ENCODE data around the gene RAI1.

Gene RAI1

DNA sequence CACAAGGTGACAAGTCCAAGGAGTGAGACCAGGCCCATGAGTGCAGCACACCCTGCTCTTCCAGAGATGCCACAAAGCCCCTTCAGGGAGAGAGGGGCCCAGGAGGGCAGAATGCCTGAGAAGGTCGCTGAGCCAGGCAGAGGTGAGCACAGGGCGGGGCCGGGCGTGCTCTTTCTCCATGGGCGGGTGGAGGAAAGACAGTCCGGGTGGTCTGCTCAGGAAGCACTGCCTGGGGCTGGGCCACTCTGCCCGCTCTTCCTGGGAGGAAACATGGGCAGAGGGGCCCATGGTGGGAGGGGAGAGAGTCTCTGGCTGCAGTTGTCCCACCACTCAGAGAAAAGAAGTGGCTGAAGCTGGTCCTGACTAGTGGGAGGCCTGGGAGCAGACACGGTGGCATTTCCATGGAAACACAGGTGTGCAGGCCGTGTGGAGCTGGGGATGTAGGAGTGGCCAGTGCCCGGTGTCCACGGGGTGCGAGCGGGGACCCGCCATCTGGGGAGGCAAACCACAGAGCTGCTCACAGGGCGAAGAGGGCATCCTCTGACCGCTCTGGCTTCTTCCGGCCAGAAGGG is 165.9 kb downstream of the RAI1 start:
- TF ChIP-seq, protein P1, sequence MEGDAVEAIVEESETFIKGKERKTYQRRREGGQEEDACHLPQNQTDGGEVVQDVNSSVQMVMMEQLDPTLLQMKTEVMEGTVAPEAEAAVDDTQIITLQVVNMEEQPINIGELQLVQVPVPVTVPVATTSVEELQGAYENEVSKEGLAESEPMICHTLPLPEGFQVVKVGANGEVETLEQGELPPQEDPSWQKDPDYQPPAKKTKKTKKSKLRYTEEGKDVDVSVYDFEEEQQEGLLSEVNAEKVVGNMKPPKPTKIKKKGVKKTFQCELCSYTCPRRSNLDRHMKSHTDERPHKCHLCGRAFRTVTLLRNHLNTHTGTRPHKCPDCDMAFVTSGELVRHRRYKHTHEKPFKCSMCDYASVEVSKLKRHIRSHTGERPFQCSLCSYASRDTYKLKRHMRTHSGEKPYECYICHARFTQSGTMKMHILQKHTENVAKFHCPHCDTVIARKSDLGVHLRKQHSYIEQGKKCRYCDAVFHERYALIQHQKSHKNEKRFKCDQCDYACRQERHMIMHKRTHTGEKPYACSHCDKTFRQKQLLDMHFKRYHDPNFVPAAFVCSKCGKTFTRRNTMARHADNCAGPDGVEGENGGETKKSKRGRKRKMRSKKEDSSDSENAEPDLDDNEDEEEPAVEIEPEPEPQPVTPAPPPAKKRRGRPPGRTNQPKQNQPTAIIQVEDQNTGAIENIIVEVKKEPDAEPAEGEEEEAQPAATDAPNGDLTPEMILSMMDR (IDR thresholded peaks at IDR 0.05), result no peak
- DNase-seq, result no peak
- intact Hi-C loops (cut with DNase I; ENCODE audit: low total_unique reads), result no loop called here
- H3K4me1 ChIP-seq, result peaks cover 10 to 40% (median 33%) of the 10 kb centered on the region in 4 donors
- H3K36me3 ChIP-seq, result peaks cover 0 to 25% (median 18%) of the 10 kb centered on the region in 3 donors
- H3K4me3 ChIP-seq, result no peak overlapping the region
- no peaks in the 10 kb centered on the region for H3K9me3 ChIP-seq
- H3K27me3 ChIP-seq, result no peaks in the 10 kb centered on the region
- H3K27ac ChIP-seq, result peak overlapping the region; percentile 20 to 75

DNA sequence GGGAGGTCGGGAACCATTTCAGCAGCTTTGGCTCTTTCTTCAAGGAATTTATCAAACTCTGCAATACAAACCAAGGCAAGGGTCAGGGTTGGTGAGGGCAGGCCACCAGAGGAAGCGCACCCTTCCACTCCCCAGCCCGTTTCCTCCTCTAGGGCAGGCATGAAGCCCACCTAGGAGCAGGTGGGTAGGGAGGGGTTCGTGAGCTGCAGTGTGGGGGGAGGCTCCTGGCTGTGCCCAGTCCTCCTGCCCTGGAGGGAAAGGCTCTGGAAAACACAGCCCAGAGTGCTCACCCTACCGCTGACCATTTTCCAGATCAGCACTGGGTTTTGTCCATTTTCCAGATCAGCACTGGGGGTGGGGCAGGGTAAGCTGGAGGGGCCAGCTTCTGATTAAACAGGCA is 166.5 kb downstream of the RAI1 start:
- no peaks in the 10 kb centered on the region for H3K9me3 ChIP-seq
- H3K4me3 ChIP-seq, result no peak overlapping the region
- H3K27me3 ChIP-seq, result no peaks in the 10 kb centered on the region
- peaks cover 0 to 29% (median 18%) of the 10 kb centered on the region in 3 donors for H3K36me3 ChIP-seq
- intact Hi-C loops (cut with DNase I; ENCODE audit: low total_unique reads), result no loop called here
- TF ChIP-seq, protein P1 (IDR thresholded peaks at IDR 0.05), result no peak
- DNase-seq, result no peak
- H3K27ac ChIP-seq, result peak overlapping the region; percentile 75 to 79
- H3K4me1 ChIP-seq, result peaks cover 10 to 35% (median 30%) of the 10 kb centered on the region in 4 donors

DNA sequence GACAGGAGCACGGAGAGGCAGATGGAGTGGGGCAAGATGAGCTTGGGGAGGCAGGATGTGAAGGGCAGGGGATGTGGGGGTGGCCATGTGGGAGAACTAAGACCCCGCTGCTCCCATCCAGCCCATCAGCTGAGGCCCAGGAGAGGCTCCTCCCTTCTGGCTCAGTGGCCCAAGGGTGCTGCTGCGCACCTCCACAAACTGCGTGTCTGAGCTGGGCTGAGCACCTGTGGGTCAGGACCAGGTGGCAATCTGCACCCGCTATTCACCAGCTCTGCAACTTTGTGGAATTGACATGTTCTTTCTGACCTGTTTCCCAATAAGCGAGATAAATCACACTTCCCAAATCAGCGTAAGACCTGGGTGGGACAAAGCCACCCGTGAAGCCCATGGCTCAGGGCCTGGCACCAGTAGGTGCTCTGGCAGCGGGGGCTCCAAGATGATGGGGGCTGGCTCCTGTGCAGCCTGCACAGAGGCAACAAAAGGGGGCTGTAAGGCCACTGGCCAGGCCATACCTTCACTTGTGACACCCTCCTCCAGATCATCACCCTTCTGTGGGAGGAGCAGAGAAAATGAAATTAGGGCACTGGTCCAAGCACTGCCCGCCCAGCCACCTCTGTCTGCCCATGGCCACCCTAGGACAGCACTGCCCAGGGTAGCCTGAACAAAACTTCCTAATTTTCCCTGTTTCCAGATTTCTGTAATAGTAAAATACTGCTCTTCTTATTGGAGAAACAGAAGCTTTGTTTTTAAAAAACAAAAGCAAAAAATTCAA is 167.2 kb downstream of the RAI1 start:
- H3K4me3 ChIP-seq, result no peak overlapping the region
- no peaks in the 10 kb centered on the region for H3K9me3 ChIP-seq
- intact Hi-C loops (cut with DNase I; ENCODE audit: low total_unique reads), result no loop called here
- peaks cover 0 to 29% (median 18%) of the 10 kb centered on the region in 3 donors for H3K36me3 ChIP-seq
- DNase-seq, result no peak
- H3K27me3 ChIP-seq, result no peaks in the 10 kb centered on the region
- TF ChIP-seq, protein P1 (IDR thresholded peaks at IDR 0.05), result no peak
- peak overlapping the region; percentile 75 to 79 for H3K27ac ChIP-seq
- peaks cover 10 to 42% (median 37%) of the 10 kb centered on the region in 4 donors for H3K4me1 ChIP-seq

DNA sequence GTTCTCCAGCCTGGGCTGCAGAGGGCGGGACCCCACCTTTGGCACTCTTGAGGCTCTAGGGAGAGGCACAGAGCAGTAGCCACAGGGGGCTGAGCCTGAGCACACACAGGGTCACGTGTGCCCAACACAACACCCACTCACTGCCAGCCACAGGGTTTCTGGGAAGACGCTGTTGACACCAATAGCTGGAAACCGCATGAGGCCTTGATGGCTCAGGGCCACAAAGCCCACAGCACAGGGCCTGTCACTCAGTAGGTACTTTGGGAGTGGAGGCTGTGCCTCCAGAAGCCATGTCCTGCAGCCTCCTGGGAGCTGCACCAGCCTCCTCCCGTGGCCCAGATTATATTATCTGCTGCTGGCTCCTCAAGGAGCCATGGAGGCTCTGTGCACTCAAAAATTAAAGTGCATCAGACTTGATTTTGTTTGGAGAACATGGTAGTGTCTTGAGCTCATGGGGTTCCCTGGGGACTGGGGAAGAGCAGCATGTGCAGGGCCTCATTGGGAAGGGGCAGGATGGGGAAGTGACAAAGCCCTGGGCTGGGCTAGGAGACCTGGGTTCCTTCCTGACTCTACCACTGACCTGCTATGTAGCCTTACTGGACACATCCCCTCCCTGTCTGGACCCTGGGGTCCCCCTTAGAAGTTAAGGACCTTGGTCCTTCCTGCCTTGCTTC is 168.0 kb downstream of the RAI1 start:
- H3K27ac ChIP-seq, result peak overlapping the region; percentile 75 to 79

DNA sequence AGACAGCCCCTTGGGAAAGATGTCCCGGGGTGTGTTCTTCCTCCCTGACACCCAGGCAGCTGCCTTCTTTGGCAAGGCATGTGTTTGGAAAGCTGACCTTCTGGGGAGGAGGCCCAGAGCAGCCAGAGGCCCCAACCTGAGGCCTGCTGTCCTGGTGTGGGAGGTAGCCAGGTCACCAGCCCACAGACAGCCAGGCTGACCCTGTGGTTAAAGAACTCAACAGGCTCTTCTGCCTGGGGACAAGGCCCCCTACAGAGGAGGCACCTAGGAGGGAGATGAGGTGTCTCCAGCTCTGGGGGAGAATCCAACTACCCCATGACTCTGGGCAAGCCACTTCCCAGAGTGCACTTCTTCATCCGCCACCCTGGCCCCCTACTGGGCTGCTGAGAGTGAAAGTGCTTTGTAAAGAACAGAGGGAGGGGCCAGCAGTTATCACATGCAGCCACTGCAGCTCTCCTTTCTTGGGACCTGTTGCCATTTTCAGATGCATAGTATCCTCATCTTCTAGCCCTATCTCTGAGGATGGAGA is 168.7 kb downstream of the RAI1 start:
- TF ChIP-seq, protein P1 (IDR thresholded peaks at IDR 0.05), result peak; percentile 19 to 30
- H3K36me3 ChIP-seq, result peaks cover 0 to 29% (median 18%) of the 10 kb centered on the region in 3 donors
- H3K27ac ChIP-seq, result peak overlapping the region; percentile 75 to 79
- intact Hi-C loops (cut with DNase I; ENCODE audit: low total_unique reads), result no loop called here
- H3K27me3 ChIP-seq, result no peaks in the 10 kb centered on the region
- DNase-seq, result peak in 1 of 2 donors; percentile 66
- H3K4me1 ChIP-seq, result peaks cover 10 to 53% (median 49%) of the 10 kb centered on the region in 4 donors
- no peaks in the 10 kb centered on the region for H3K9me3 ChIP-seq
- no peak overlapping the region for H3K4me3 ChIP-seq

More for the DNA sequence above, 168.0 kb downstream of the RAI1 start:
- H3K4me1 ChIP-seq, result peaks cover 10 to 47% (median 43%) of the 10 kb centered on the region in 4 donors
- TF ChIP-seq, protein P1 (IDR thresholded peaks at IDR 0.05), result no peak
- no peak overlapping the region for H3K4me3 ChIP-seq
- DNase-seq, result peak; percentile 87 to 94
- intact Hi-C loops (cut with DNase I; ENCODE audit: low total_unique reads), result no loop called here
- H3K27me3 ChIP-seq, result no peaks in the 10 kb centered on the region
- peaks cover 0 to 29% (median 18%) of the 10 kb centered on the region in 3 donors for H3K36me3 ChIP-seq
- H3K9me3 ChIP-seq, result no peaks in the 10 kb centered on the region

Data from tibial artery (tissue), 4 donors.